Dedifferentiated amniotic fluid mesenchymal stem cell (primary cell): ENCODE measurements around the gene BCAP31.
"Not testable (repeated sequence)": the region's sequence is repeated elsewhere in the genome, so short reads cannot be mapped to it uniquely, and the experiment has no call there.

Experiments used
- DNase-seq: peaks from one replicate; pipeline ENCODE4 v3.0.0-alpha.2; 2016; ENCODE audit errors: extremely low spot score

BCAP31 gene

GRCh38 chrX:153709726-153710674, 14.2 kb downstream of the BCAP31 start:
- no peak for DNase-seq

DNA sequence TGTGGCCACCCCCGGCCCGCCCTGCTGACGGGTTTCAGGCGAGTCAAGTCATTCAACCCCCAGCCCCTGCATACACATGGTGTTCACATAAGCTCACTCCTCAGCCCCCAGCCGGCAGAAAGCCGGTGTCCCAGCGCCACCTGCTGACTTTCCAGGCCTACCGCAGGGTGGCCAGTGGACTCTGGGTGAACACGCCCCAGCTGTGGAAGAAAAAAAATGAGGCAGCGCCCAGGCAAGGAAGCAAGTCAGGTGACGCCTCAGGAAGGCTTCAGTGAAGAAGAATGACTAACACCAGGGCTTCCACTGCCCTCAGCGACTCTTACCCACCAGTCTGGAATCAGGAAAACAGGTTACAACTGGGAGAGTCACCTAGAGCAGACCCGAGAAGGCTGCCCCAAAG, 15.8 kb downstream of the BCAP31 start:
- peak; percentile 68 for DNase-seq

DNA sequence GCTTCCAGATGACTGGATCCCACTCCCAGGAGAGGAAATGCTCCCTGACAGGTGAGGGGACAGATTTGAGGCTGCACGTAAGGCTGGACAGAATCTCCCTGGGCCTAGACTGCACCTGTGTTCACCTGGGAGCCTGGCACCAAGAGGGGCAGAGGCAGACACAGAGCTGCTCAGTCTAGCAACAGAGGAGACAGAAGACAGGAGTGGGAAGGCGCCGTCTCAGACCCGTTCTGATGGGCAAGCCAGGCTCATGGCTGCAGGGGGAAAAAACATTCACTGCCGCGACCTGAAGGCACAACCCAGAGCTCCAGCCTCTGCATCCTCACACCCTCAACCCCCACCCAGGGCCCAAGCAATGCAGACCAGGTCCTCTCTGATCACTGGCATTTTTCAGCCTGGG, 16.8 kb downstream of the BCAP31 start:
- DNase-seq = no peak

DNA sequence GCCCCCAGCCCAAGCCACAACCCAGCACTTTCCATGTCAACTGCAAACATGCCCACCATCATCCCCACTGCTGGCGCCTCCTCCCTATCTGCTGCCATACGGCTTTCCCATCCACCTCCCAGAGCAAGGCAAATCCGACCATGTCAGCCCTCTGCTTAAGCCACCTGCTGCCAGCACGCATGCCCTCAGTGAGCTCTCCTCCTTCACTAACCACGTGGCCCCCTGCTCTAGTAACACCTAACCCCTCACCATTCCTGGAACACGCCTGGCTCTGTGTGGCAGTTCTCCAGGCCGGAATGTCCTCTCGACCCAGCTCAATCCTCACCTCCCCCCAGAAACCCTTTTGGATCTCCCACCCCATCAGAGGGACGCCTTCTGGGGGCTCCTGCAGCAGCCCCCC, 17.4 kb downstream of the BCAP31 start:
- DNase-seq = no peak

DNA sequence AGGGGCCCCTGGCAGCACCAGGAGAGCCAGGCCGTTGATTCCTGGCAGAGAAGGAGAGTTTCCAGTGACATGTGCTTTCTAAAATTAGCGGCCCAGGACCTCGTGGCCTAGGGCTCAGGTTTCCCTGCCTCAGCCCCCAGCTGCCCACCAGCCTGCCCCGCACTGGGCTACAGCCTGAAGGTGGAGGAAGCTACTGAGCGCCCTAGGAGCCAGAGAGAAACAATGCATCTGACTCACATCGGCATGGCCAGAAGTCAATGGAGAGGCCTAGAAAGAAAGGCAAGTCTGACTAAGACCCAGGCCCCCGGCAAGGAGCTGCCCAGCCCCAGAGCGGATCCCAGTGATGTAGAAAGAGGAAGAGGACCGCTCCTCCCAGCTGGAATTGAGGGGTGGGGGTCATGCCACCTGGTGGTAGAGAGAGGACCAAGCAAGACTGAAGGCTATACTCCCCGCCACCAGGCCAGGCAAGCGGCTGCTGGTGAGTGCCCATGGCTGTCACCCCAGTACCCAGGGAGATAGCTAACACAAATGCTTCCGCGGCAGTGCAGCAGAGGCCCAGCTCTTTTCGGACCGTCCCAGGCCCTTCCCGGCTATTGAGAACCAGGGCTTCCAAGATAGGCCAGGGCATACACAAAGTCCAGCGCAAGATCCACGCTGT, 18.7 kb downstream of the BCAP31 start:
- DNase-seq = not testable (repeated sequence)

- not testable (repeated sequence) for DNase-seq
These were observed 19.4 kb downstream of the BCAP31 start for GRCh38 chrX:153704631-153705402.

GRCh38 chrX:153704021-153704526, 20.1 kb downstream of the BCAP31 start:
- no peak for DNase-seq

GRCh38 chrX:153703036-153703370, 21.2 kb downstream of the BCAP31 start:
- no peak for DNase-seq

DNA sequence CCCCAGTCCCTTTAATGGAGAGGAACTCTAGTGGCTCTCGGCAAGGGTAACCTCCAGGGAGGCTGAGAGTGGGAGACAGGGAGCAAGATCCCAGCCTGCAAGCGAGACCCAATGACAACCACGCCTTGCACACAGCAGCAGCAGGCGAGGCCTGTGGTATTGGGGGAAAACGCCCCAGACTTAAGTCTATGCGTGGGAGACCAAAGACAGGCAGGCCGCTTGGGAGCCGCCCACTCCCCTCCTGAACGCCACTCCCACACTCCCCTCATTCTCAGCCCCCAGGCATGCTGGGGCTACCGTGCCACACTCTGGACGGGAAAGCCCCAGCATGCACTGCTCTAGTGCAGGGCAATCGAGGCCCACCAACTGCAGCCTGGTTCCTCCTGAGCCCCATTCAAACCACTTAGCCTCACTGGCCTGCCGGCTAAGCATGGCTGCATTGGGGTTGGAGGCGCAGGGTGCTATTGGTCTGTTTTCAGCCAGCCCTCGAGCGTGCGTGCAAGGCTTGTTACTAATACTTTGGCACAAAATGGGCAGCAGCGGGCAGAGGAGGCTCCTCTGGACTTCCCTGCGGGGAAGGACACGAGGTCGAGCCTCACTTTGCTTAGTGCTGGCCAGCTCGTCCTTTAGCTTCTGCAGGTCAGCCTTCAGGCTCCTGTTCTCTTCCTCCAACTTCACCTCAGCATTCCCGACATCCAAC, 21.7 kb downstream of the BCAP31 start:
- no peak for DNase-seq

DNA sequence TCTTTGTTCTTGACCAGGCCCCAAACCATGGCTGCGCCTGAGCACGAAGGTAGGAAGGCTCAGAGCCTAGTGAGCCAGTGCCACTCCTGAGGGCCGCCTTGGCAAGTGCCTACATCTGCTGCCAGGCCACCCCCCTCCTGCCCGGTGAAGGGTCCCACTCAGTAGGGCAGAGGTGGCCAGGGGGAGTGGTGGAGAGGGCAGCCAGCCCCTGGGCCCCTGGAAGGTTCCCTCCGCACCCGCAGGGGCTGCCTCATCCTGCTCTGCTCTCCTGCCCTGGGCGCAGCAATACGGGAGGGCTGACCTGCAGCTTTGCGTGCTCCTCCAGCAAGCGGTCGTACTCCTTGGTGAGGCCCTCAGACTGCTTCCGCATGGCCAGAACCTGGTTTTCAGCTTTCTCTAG, 22.5 kb downstream of the BCAP31 start:
- DNase-seq = no peak

DNA sequence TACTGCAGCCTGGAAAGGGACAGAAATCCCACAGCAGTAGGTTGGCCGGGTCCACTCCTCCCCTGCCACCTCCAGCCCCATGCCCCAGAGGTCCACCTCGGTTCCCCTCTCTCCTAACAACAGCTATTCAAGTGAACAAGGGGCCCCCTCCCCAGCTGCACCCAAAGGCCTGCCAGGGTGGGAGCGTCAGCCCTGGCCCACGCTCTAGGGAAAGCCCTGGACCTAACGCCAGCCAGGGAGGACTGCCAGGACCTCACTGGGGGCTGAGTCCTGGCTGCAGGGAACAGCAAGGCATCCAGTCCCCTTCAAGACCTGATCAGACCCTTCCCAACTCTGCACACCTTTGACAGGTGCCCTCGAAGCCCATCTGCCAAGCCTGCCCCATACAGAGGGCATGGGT, 23.2 kb downstream of the BCAP31 start:
- DNase-seq = no peak

DNA sequence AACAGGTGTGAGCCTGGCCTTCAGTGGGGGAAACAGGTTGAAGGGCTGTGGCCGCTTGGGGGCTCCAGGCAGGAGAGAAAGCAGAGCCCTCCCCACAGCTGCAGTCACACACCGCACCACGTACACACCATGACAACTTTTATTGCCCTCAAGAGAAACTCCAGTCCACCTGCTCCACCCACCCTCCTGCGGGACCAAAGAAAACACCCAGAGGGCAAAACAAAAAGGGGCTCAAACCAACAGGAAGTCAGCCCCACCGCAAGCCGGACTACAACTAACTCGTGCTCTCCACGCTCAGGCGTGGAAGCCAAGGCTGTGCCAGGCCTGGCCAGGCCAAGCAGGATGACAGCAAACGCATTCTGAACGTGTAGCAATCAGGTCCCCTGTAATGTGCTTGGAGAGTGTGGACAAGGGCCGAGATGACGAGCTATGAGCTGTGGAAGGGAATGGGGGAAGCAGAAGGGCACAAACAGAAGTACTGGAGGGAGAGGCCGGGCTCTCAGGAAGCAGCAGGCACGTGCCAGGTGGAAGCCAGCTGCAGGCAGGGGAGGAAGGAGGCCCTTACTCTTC, 23.7 kb downstream of the BCAP31 start:
- no peak for DNase-seq

DNA sequence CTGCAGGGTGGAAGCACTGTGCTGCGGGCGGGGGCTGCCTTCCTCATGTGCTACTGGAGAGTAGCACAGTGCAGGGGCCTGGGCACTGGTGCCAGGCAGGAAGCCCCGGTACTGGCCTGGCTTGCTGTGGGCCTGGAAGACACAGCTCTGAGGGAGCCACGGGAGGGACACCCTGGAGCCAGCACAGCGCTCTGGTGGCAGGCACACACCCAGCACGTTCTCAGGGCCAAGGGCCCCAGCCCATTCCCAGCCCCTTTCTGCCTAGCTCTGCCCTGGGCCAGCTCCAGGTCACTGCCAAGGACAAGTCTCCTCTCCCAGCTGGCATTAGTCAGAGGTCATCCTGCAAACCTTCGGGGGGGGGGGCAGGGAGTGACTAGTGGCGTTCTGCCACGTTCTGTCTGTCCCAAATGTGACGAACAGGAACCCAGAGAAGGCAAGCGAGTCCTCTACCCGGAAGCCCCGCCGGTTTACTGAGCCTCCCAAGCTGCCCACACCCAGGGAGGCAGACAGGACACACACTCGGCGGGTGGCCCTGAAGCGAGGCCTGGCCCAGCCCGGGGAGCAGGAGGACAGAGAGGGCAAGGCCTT, 24.3 kb downstream of the BCAP31 start:
- DNase-seq = not testable (repeated sequence)

DNA sequence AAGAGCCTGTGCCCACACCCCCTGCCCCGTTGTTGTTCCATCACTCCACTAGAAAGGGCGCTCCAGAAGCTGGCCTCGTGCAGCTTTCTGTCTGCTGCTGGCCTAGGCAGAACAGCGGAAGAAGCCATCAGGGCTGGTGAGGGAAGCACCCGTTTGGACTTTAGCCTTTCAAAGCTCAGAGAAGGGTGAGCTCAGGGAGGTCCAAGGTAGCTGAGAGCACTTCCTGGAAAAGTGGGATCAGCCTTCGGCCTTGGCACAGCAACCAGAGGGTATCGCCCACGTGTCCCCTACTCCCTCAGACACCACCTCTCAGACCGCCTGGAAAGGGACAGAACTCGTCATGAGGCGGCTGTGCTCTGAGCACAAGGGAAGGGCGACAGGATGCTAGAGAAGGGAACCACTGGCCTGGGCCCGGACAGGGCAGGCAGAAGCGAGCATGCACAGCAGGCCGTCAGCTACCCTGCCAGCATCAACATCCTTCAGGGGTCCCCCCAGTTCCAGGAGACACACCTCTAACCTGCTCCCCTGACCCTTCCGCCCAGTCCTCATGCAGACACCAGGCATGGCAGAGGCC, 24.9 kb downstream of the BCAP31 start:
- DNase-seq = not testable (repeated sequence)

- DNase-seq = no peak
These were observed 26.0 kb downstream of the BCAP31 start for GRCh38 chrX:153697924-153698865.

DNA sequence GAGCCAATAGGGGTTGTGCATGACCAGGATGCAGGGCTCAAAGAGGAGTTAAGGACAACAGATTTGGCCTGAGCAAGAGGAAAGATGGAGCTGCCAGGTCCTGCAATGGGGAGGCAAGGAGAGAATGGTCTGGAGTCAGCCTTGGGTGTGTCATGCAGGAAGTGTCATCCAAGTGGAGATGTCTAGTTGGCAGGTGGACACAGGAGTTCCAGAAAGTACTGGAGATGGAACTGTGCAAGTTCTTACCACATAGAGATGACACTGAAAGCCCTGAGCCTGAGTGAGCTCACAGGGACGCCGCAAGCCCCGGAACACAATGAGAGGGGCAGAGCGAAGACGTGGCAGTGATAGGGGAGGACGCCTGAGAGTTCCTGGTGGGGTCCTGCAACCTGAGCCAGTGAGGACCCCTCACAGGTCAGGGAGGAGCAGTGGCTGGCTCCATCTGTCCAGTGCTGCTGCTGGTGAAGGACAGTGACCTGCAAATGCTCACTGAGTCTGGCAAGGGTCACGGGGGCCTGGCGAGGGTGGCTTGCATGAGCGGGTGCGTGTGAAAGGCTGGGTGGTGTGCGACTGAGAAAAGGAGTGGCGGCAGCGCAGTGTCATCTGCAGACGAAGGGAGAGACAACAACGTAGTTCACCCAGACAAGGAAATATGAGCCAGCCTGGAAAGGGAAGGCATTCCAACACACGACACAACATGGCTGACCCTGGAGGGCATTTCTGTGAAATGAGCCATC, 27.0 kb downstream of the BCAP31 start:
- not testable (repeated sequence) for DNase-seq

DNA sequence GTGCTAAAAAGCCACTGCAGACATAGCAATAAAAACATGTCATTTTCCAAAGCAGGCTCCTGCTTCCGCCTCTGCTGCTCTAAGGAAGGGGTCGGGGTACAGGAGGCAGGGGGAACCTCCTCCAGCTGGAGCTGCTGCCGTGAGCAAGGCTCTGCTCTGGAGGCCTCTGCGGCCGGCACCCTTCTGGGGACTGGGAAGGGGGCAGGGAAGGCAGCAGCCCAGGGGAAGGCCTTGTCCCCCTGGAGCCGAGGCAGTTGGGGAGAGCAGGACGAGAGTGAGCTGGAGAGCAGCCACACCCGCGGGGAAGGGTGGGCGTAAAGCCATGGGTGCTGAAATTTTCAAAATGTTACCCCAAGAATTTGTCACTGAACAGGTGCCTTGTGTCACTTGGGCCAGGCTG, 27.6 kb downstream of the BCAP31 start:
- not testable (repeated sequence) for DNase-seq

DNA sequence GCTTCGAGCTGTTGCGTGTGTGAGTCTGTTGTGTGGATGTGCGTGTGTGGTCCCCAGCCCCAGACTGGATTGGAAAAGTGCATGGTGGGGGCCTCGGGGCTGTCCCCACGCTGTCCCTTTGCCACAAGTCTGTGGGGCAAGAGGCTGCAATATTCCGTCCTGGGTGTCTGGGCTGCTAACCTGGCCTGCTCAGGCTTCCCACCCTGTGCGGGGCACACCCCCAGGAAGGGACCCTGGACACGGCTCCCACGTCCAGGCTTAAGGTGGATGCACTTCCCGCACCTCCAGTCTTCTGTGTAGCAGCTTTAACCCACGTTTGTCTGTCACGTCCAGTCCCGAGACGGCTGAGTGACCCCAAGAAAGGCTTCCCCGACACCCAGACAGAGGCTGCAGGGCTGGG, 28.1 kb downstream of the BCAP31 start:
- DNase-seq = no peak
